Middle frontal gyrus (tissue), 1 donor: ENCODE measurements around the gene DPYD.
A peak's percentile ranks its signal among the peaks of the same experiment; 100 is the strongest.

Experiments used
- DNase-seq: peaks from one replicate; pipeline ENCODE4 v3.0.0-alpha.2; 2015; ENCODE audit warnings: low spot score; ENCODE audit errors: extremely low spot score

The DPYD gene

DNA sequence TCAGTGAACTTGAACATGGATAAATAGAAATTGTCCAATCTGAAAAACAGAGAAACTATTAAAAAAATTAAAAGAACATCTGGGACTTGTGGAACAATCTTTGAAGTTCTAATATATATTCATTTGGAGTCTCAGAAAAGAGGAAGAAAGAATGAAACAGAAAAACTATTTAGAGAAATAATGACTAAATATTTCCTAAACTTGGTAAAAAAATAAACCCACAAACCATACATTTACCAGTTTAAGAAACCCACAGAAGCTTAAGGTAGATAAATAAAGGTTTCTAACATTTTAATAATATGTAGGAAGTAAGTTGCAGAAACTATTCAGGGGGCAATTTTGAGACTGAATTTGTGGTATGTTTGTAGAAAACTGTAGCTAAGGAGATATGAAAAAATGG lies 761.5 kb downstream of the DPYD start:
- DNase-seq, result no peak

DNA sequence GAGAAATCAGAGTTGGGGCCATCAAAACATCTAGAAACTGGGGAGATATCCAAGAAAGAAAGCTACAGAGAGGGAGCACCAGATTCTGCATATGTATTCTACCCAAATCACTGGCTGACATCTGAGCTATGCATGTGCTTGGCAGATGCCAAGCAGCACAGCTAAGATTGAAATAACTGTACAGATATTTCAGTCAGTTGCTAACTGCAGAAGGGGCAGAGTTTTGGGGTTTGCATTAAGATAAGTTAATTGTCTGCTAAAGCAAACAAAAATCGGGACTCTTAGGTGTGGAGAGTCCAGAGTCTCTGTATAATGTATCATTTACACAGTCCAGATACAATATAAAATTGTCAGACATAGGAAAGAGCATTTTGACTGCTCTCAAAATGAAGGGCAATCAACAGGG lies 762.1 kb downstream of the DPYD start:
- DNase-seq, result no peak

DNA sequence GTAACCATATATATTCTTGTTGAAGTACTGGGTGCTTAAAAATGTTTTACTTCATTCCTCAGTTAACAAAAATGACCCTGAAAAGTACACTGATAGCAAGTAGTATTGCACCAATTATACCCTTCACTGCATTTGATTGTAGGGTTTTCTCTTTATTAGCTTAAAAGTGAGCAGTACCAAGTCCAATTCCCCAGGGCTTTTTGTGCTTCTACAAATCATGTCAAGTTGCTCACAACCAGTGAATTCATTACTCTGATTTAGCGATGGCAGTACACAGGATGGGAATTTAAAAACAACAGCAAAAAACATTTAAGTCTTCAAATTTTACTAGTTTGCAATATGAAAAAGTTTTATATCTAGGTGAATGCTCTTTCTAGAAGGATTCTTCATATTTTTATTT lies 762.8 kb downstream of the DPYD start:
- no peak for DNase-seq

DNA sequence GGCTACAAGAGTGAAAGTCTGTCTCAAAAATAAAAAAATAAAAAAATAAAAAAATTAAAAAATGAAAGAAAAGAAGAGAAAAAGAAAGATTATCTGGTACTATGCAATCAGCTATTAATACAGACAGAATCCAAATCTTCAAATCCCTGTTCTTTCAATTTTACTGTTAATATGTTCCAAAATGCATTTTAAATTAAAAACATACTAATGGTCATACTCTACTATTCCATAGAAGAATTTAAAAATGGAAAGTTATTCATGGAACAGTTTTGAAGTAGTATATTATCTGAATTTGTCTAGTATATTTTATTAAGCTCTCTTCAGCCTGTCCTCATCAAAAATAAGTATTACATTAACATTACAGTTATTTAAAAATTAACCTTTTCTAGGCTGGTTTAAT lies 769.2 kb downstream of the DPYD start:
- no peak for DNase-seq

DNA sequence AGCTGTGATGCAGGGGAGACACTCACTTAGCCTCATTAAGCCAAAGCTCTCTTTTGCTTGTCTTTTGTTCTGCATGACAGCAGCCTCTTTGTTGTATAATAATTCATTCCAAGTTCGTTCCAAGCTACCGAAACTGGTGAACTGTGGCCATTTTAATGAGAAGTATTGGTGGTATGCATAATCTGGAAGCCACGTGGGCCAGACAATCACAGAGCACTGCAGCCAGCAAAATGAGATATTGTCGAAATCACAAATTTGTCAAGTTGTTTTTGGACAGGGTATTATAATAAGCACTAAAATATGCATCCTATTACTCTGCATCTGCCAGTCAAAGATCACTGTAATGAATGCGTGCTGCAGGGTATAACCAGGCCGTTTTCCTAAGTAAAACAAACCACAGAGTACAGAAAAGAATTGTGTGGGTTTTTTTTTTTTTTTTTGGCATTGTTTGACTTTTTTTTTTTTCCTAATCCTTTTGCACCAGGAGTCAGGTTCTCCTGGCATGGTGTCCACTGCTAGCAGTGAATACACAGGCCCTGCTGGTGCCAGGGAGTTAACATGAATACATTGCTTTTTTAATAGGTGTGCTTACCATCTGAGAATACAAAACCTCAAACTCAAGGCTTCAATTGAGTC lies 775.4 kb downstream of the DPYD start:
- peak; percentile 58 for DNase-seq

DNA sequence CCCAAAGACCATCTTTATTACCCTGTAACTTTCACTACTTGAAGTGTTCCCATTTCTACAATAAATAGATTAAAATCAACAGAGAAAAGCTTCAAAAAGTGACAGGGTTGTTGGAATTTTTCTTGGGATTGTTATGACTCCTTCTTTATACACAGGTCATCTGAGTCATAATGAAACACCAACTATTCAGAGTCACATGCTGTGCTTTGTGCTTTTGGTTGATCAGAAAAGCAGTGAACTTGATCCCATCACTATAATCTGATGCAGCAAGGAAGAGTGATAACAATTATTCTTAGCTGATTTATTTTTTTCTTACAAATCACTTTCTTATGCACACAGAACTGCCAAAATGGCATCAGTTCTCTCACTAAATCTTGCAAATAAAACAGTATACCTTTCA lies 776.3 kb downstream of the DPYD start:
- no peak for DNase-seq

DNA sequence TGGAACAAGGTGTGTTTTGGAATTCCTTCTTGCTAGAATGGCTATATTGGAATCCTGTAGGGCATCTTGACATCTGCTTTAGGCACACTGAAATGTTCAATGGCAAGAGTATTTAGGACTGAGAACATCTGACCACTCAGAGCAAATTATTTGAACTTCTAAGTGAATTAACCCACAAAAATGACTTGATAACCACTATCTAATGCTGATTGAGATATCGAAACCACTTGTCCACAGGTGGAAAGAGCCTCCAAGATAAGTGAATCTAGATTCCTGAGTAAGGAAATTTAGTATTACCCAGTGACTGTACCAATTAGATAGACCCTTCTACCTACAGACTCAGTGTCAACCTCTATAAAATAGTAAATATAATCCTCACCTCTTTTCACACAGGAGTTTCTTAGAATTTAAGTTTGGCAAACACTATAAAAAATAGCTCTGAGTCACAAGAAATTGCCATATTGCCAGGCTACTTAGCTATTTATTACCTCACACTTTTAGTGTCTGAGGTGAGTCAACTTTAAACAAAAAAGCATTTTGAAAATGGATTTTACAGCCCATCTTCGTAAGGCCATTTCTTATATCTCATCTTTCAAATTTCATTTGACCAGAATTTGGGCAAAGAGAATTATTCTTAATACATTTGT lies 777.5 kb downstream of the DPYD start:
- no peak for DNase-seq

DNA sequence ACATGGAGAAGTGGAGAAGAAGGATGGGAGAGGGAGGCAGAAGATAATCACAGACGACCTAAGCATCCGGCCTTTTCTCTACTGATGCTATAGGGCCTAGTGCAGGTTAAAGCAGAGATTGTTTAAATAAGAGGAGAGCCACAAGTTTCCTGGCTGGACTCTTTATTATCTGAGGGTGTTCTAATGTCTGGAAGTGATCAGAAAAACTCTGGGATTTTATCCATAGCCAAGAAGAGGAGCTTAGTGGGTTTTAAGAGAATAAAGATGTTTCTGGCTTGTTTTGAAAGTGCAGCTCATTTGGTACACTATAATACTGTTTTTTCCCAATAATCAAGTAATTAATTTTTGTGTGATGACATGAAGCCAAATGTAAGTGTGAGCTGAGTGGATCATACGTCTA lies 780.2 kb downstream of the DPYD start:
- DNase-seq, result no peak

DNA sequence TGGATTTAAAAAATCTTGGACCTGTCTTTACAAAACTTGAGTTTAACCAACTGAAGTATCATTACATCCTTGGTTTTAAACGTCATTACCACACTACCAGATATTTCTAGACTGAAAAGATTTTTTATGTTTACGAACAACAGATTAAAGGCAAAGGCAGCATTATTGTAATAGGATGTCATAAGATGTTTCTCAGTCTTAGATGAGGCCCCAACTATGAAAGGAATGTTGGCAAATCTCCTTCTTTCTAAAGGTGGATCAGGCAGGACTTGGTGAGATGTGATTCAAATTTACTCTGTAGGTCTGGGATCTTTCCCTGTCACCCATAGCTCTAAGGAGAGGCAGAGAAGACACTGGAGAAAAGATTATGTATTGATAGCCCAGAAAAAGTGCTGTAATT lies 781.3 kb downstream of the DPYD start:
- no peak for DNase-seq

DNA sequence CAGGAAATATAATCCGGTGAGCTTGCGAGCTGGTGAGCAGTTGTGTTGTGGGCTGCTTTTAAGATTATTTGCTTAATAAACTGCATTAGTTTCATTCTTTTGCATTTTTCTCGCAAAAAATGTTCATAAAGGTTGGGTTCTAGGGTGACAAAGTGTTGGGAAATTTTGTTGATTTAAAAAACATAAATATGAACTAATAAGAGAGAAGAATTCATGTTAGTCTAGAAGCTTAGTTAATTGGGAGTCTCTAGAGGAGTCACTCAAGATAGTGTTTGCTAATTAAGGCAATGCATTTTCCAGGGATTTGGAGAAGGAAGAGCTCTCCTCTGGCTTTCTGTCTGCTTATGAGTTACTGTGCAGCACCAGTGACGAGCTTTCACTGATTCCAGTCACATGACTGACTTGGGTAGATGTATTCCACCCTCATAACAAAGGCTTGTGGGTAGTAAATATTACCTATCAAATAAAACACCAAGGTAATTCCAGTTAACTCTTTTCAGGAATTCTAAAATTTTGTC lies 782.3 kb downstream of the DPYD start:
- DNase-seq, result no peak

DNA sequence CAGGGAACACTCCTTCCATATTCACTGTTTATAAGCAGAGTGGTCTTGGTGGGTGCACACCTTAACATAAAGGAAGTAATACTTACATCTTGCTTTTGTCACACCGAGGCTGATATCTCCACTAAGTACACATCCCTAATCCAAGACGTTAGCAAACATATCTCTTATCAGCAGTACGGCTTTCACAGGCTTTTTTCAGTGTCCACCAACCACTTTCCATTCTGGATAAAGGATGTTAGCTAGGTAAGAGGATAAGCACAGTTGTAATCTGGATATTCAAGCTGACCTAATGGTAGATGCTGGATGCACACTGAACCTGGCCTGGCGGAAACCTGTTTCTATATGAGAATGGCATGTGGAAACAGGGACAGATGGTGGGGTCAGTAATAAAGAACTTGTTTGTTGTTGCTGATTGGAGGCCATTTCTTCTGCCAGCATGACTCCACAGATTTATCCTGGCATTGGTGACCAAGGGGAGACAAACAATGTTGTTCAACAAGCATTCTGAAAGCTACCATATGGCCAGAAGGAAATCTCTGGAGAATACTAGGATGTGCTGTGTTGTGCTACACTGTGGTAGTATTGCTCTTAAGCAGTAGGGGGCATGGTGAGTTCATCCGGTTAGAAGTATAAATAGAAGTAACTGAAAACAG lies 782.8 kb downstream of the DPYD start:
- no peak for DNase-seq

DNA sequence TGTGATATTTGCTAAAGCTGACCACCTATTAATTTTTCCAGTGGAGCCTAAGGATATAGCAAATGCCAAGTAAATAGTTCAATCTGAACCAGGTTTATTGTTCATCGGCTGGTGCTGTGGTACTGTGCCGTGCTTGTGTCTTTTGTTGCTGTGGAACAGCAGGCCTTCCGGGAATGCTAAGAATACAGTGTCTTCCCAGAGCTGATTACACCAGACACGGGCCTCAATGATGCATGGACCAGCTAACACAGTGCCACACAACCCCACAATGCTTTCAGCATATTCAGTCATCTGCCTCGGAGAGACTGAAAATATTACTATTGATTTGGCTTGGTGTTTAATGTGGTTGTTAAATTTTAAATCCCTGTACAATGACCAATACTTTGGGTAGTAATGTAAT lies 783.8 kb downstream of the DPYD start:
- DNase-seq, result no peak

DNA sequence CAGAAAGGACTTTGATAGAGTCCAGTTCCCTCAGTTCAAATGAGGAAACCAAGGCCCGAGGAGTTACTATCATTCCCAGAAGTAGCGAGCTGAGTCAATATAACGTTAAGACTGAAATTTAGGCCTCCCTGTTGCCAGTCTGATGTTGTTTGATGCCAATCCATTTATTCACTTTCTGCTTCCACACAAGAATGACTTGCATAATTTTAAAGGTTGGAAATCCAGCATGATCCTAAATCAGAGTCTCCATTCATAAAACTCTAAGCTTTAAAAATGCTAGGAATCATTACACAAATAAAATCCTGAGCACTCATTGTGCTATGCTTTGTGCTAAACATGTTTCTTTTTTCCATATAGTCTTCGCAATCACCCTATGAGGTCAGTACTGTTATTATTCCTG lies 784.9 kb downstream of the DPYD start:
- no peak for DNase-seq

DNA sequence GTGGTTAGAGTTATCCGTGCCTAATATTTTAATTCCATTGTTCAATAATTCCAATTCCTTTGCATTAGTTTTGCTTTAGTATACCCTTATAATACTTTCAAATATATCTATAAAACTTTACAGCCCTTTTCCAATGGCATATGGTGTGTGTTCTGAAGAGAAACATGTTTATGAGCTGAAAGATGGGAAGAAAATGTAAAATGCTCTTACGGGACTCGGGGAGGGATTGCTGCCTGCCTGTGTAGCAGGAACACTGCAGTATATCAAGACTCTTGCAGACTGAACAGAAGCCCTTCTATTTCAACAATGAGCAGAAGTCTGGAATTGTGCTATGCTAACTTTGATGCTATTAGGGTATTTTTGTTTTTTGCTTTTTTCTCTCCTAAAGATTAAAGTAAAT lies 792.4 kb downstream of the DPYD start:
- no peak for DNase-seq

DNA sequence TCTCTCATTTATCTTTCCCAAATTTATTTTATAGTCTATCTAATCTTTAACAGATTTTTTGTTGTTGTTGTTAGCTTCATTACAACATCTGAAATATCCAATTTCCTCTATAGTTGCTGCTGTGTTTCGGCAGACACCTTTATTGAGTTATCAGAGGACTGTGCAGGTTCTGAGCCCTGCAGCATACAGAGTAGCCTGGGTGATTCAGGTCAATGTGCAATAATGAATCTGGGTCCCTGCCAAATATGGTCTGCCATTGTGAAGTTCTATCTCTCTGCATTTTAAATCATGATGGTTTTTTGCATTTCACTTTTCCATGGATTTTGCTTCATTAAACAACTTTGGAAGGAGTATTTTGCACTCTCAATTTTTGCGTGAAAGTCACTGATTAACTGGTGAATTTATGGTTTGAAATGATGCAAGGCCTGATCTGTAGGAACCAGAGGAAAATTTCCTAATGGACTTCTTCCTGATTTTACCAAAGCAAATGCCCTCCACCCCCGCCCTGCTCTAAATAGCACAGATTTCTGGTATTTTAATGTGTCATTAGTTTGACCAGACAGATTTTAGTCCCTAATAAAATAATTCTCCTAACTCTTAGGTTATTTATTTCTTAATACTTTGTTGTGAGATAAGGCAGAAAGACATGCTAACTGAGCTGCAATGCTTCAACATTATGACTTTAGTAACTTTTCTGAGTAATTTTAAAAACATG lies 797.0 kb downstream of the DPYD start:
- no peak for DNase-seq

DNA sequence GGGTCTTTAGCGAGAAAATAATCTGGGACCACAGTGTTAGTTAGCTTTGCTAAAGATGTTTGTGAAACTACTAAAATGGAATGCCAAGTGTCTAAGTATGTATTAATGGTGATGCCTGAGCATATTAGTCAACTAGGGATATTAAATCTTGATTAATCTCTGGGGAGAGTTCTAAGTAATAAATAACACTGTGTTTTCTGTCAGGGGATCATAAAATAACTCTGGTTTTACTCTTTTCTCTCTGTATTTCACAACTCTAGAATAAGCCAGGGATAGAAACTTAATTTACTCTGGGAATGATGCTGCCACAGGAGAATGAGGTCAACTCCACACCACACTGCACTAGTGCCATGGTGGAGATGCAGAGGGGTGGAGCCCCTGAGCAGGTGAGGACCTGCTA lies 800.0 kb downstream of the DPYD start:
- DNase-seq, result no peak

DNA sequence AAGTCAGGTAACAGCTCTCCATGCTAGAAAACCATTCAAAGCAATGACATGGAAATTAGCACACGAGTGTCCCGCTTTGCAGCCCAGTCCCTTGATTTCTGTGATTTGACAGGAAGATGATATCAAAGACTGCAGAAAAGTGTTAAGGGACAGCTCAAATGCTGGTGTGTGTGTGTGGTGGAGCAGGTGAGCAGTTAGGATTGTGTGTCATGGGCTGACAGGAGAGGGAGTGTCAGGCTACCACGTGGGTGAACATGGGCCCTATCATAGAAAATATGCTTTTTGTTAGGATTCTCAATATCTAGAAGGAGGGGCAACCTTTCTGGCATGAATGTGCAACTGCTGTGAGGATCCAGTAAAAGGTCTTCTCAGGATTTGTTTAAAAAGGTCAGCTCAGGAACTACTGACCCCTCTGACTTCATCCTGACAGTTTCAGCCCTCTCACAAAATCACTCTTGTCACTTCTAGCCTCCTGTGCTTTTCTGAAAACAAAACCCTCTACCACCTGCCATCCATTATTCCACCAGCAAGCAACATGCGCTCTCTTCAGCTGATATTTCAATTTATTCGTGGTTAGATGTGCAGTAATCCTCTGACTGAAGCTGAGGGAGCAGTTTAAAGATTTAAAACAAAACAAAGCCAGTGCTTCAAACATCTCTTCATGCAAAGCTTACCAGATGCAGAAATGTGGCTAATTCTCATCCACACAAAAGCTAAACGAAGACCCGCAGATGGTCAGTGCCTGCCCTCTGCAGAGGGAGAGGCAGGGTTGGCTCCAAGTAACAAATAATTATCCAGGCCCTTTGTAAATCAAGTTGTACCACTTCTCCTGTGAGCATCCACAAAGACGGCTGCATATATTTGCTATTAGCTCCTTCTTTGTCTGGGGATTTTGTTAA lies 801.3 kb downstream of the DPYD start:
- DNase-seq, result no peak

DNA sequence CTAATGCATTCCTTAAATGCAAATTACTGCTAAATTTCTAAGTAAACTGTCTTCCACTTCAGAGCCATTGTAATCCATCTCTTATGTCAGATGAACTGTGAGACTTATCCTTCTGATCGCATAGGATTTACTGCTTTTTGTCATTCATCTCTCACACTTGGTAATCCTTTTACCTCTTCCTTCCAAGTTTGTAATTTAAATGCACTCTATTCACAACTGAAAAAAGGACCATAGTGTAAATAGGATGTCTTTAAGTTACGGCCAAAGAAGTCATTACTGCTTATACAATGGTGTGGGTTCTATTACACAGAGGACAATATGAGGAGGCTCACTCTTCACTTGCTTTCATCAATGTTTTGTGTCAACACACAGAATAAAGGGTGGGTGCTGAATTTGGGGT lies 806.0 kb downstream of the DPYD start:
- DNase-seq, result no peak

DNA sequence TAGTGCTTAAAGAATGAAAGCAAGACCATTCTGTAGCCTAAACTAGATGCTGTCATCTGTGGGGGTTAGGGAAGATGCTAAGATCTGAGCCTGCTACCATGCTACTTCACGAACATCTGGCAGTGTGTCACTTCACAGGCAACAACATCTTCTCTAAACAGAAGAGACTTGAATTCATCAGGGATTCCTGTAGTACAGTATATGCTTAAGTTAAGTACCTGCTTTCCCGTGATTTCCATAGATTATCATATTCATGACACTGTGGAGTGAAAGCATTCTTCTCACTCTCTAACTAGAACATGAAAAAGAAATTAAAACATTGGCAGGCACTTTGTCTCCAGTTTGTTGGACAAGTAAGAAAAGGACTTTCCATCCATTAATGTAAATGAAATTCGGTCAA lies 808.4 kb downstream of the DPYD start:
- no peak for DNase-seq

DNA sequence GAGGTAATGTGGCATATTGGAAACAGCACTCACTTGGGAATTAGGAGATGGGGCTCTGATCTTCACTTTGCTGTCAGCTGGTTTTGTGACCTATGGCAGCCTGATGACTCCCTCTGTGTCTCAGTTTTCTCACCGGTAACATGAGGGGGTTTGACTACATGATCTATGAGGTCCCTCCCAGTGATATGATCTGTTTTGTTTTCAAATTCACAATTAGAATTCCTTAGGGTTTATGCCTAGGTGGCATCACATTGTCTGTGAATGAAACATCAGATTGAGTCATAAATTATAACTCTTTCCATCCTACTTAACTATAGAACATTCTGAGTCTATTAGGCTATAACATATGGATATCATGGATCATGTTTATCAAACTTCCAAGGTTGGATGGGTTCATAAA lies 812.7 kb downstream of the DPYD start:
- DNase-seq, result no peak

DNA sequence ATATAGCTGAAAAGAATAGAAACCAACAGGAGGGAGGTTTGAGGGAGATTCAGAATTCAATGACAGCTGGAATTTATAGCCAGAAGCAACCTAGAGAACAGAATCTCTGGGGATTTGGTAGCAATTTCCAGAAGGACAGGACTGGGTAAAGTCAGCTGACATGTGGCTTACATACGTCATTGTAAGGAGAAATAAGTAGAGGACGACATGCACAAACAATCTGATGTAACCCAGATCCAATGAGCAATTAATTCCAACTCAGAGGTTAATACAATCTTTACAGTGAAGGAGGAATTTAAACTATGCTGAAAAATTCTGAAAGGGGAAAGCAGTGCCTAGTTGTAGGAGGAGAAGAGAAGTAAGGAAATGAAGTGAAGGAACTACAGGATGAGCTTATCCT lies 815.3 kb downstream of the DPYD start:
- DNase-seq, result no peak
